NB4 (cell line): ENCODE measurements around the gene MSH2.

ENCODE experiments used
- CTCF ChIP-seq: IDR thresholded peaks from one replicate; pipeline ENCODE4 v1.5.1; 2012; ENCODE audit warnings: low read depth, low read length
- POLR2A ChIP-seq: IDR thresholded peaks from 2 replicates; pipeline ENCODE4 v1.6.1; 2011; ENCODE audit warnings: mild to moderate bottlenecking; ENCODE audit not compliant: insufficient read length; ENCODE audit errors: extremely low read depth

DNA sequence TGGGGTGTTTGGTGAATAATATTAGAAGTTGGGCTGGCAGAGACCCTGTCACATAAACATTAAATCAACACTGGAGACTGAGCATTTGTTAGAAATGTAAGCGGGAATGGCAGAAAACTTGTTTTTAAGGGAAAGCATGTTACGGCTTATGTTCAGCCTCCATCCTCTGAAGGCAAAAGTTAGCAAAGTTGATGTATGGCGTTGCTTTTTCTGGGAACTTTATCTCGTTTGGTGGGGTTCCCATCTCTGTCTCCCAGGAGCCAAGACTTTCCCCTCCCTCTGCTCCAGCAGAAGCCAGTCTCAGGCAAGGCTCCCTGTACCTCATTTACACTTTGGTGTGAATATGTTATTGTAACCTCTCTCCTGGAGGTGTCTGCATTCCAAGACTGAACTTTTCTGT, 105.1 kb downstream of the MSH2 start:
- TF ChIP-seq CTCF (no peak), POLR2A (no peak)
